Chondrocyte (in vitro differentiated cells): ENCODE results near the gene CHST3. TPM values are rescaled to one million over a fixed set of nuclear protein-coding genes. Genes with fewer than 3 reads are reported as not detected.
A peak's percentile ranks its signal among the peaks of the same experiment; 100 is the strongest.

Experiments
- DNase-seq: peaks from one replicate; pipeline ENCODE4 v3.0.0; 2021; ENCODE audit warnings: mixed read lengths, low spot score
- H3K27ac Mint-ChIP-seq: one replicate; pipeline ENCODE4 v1.8.0; 2021; ENCODE audit warnings: mild to moderate bottlenecking, moderate library complexity, mixed read lengths; ENCODE audit not compliant: unreplicated experiment
- H3K27me3 Mint-ChIP-seq: 2 replicates; pipeline ENCODE4 v1.8.0; 2021; ENCODE audit warnings: low read depth, mixed read lengths
- H3K36me3 Mint-ChIP-seq: 2 replicates; pipeline ENCODE4 v1.8.0; 2021; ENCODE audit warnings: low read depth, mixed read lengths
- H3K4me1 Mint-ChIP-seq: 2 replicates; pipeline ENCODE4 v1.8.0; 2021; ENCODE audit warnings: low read depth, mild to moderate bottlenecking, mixed read lengths
- H3K4me3 Mint-ChIP-seq: one replicate; pipeline ENCODE4 v1.8.0; 2021; ENCODE audit warnings: mild to moderate bottlenecking, moderate library complexity, mixed read lengths; ENCODE audit not compliant: unreplicated experiment
- H3K9me3 Mint-ChIP-seq: 2 replicates; pipeline ENCODE4 v1.8.0; 2021; ENCODE audit warnings: low read depth, mixed read lengths
- CTCF ChIP-seq: fragments of 200-600 bp; sonication (generic); IDR thresholded peaks from 2 replicates; pipeline ENCODE4 v1.5.0; 2021; ENCODE audit warnings: antibody characterized with exemption, mild to moderate bottlenecking, moderate library complexity
- total RNA-seq: library from RNA; stranded (reverse); gene quantifications from 3 replicates; pipeline ENCODE4 v1.2.1, GENCODE V29; 2021

CHST3 gene
- total RNA-seq, 1 donor from 2014 or later = 63.2 TPM

GRCh38 chr10:71950683-71951082, 13.5 kb upstream of the CHST3 start:
- Mint-ChIP-seq H3K9me3 (peaks cover 30% of the 10 kb centered on the region), H3K4me3 (no peak overlapping the region), H3K27ac (no peak overlapping the region), H3K27me3 (no peaks in the 10 kb centered on the region), H3K36me3 (peaks cover 16% of the 10 kb centered on the region), H3K4me1 (no peaks in the 10 kb centered on the region)
- no peak for DNase-seq
- no peak for TF ChIP-seq CTCF

GRCh38 chr10:71952745-71953144, 11.4 kb upstream of the CHST3 start:
- H3K9me3 Mint-ChIP-seq = peaks cover 16% of the 10 kb centered on the region
- H3K4me3 Mint-ChIP-seq = no peak overlapping the region
- no peaks in the 10 kb centered on the region for H3K27me3 Mint-ChIP-seq
- H3K4me1 Mint-ChIP-seq = peaks cover 7% of the 10 kb centered on the region
- H3K27ac Mint-ChIP-seq = no peak overlapping the region
- no peak for TF ChIP-seq CTCF
- H3K36me3 Mint-ChIP-seq = peaks cover 8% of the 10 kb centered on the region
- DNase-seq = no peak

GRCh38 chr10:71957546-71958275, 6.5 kb upstream of the CHST3 start:
- Mint-ChIP-seq H3K4me3 (no peak overlapping the region), H3K27me3 (no peaks in the 10 kb centered on the region), H3K27ac (no peak overlapping the region), H3K36me3 (peaks cover 8% of the 10 kb centered on the region), H3K9me3 (peaks cover 13% of the 10 kb centered on the region), H3K4me1 (peaks cover 8% of the 10 kb centered on the region)
- peak; percentile 51 for TF ChIP-seq CTCF
- DNase-seq = no peak

DNA sequence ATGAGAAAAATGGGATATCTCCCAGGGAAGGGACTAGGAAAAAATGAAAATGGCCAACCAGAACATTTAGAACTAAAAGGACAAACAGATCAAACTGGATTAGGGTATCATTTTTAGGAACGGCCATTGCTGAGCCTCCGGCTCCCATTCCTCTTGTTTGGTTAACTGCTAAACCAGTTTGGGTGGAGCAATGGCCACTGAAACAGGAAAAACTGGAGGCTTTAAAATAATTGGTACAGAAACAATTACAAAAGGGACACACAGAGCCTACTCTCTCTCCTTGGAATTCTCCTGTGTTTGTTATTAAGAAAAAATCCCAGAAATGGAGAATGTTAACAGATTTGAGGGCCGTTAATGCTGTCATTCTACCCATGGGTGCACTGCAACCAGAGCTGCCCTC, 4.7 kb upstream of the CHST3 start:
- no peak for TF ChIP-seq CTCF
- DNase-seq = no peak
- Mint-ChIP-seq H3K27ac (no peak overlapping the region), H3K27me3 (no peaks in the 10 kb centered on the region), H3K4me3 (no peak overlapping the region), H3K9me3 (peaks cover 12% of the 10 kb centered on the region), H3K4me1 (peaks cover 18% of the 10 kb centered on the region), H3K36me3 (peaks cover 8% of the 10 kb centered on the region)

DNA sequence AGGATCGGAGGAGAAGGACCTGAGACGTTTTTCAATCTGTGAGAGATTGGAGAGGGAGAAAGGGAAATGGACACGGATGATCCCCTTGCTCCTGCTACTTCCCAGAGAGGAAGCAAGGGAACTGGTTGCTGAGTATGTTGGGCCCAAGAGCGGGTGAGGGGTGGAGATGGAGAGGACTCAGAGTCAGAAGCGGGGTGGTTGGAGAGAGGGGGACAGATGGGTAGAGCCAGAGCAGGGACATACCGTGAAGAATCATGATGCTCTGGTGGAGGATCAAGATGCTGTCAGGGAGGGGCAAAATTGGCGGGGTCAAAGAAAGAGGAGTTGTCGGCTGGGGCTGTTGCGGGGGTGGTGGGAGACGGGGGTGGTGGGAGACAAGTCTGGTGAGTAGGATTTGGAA, 2.4 kb upstream of the CHST3 start:
- H3K9me3 Mint-ChIP-seq = peaks cover 2% of the 10 kb centered on the region
- peaks cover 2% of the 10 kb centered on the region for H3K36me3 Mint-ChIP-seq
- DNase-seq = no peak
- no peak for TF ChIP-seq CTCF
- no peaks in the 10 kb centered on the region for H3K27me3 Mint-ChIP-seq
- H3K4me3 Mint-ChIP-seq = no peak overlapping the region
- peaks cover 31% of the 10 kb centered on the region for H3K4me1 Mint-ChIP-seq
- peak overlapping the region; percentile 4 for H3K27ac Mint-ChIP-seq
